Skeletal muscle tissue (tissue), 4 donors: ENCODE measurements around the gene RLBP1. TPM values are rescaled to one million over a fixed set of nuclear protein-coding genes. Genes with fewer than 3 reads are reported as not detected.

Source experiments
- H3K27ac ChIP-seq: one replicate; pipeline ENCODE4 v1.7.0; 2013; ENCODE audit warnings: mild to moderate bottlenecking, low read depth, low read length, inconsistent platforms
- H3K27me3 ChIP-seq, 3 donors: one replicate each; pipeline ENCODE4 v1.7.0; 2013; ENCODE audit warnings: low read length in 3 of 3; ENCODE audit not compliant: control insufficient read depth in 3 of 3, insufficient read depth in 3 of 3
- H3K36me3 ChIP-seq, 3 donors: one replicate each; pipeline ENCODE4 v1.7.0; 2013; ENCODE audit warnings: low read length in 3 of 3; ENCODE audit not compliant: control insufficient read depth in 3 of 3, insufficient read depth in 3 of 3
- H3K4me1 ChIP-seq, 3 donors: one replicate each; pipeline ENCODE4 v1.7.0; 2013; ENCODE audit warnings: low read length in 3 of 3, mild to moderate bottlenecking in 3 of 3; ENCODE audit not compliant: control insufficient read depth in 3 of 3, insufficient read depth in 3 of 3
- H3K4me3 ChIP-seq, 3 donors: one replicate each; pipeline ENCODE4 v1.7.0; 2013; ENCODE audit warnings: low read length in 3 of 3
- H3K9ac ChIP-seq, 3 donors: one replicate each; pipeline ENCODE4 v1.7.0; 2013; ENCODE audit warnings: low read length in 3 of 3, mild to moderate bottlenecking in 3 of 3, moderate library complexity in 2 of 3, low read depth in 1 of 3
- H3K9me3 ChIP-seq, 3 donors: one replicate each; pipeline ENCODE4 v1.7.0; 2013; ENCODE audit warnings: low read length in 3 of 3; ENCODE audit not compliant: control insufficient read depth in 3 of 3
- total RNA-seq: library from RNA; depleted of rRNA; stranded (reverse); fragments of >200 nt; gene quantifications from one replicate; pipeline ENCODE4 v1.2.3, GENCODE V29; 2014
- donor health status: Osteomylitis.

The RLBP1 gene
- total RNA-seq, 1 donor from 2014 or later: 0.52 TPM

- Histone ChIP-seq H3K36me3 (peaks cover 41 to 47% (median 43%) of the 10 kb centered on the region in 3 donors), H3K9me3 (no peaks in the 10 kb centered on the region), H3K27me3 (no peaks in the 10 kb centered on the region), H3K9ac (peak overlapping the region in 1 of 3 donors; percentile 25), H3K4me1 (no peaks in the 10 kb centered on the region), H3K4me3 (no peak overlapping the region), H3K27ac (no peak overlapping the region)
Observed at GRCh38 chr15:89184357-89184756, 37.0 kb downstream of the RLBP1 start.

GRCh38 chr15:89179966-89180875 lies 41.2 kb downstream of the RLBP1 start:
- Histone ChIP-seq H3K27ac (no peak overlapping the region), H3K9me3 (no peaks in the 10 kb centered on the region), H3K4me3 (no peak overlapping the region), H3K9ac (no peak overlapping the region), H3K27me3 (no peaks in the 10 kb centered on the region), H3K4me1 (peaks cover 0 to 10% (median 0%) of the 10 kb centered on the region in 3 donors), H3K36me3 (peaks cover 24 to 35% (median 34%) of the 10 kb centered on the region in 3 donors)

GRCh38 chr15:89178307-89178977 lies 42.9 kb downstream of the RLBP1 start:
- Histone ChIP-seq H3K4me3 (no peak overlapping the region), H3K9me3 (no peaks in the 10 kb centered on the region), H3K27me3 (no peaks in the 10 kb centered on the region), H3K36me3 (peaks cover 16 to 27% (median 25%) of the 10 kb centered on the region in 3 donors), H3K4me1 (peaks cover 0 to 13% (median 0%) of the 10 kb centered on the region in 3 donors), H3K9ac (peak overlapping the region in 1 of 3 donors; percentile 10), H3K27ac (no peak overlapping the region)

- Histone ChIP-seq H3K9me3 (no peaks in the 10 kb centered on the region), H3K4me1 (peaks cover 0 to 13% (median 0%) of the 10 kb centered on the region in 3 donors), H3K36me3 (peaks cover 16 to 27% (median 25%) of the 10 kb centered on the region in 3 donors), H3K27ac (no peak overlapping the region), H3K4me3 (no peak overlapping the region), H3K9ac (peak overlapping the region in 1 of 3 donors; percentile 18), H3K27me3 (no peaks in the 10 kb centered on the region)
Observed at GRCh38 chr15:89177633-89178306, 43.6 kb downstream of the RLBP1 start.

- Histone ChIP-seq H3K9me3 (no peaks in the 10 kb centered on the region), H3K9ac (peak overlapping the region in 1 of 3 donors; percentile 18), H3K4me3 (no peak overlapping the region), H3K36me3 (peaks cover 16 to 27% (median 24%) of the 10 kb centered on the region in 3 donors), H3K4me1 (peaks cover 0 to 13% (median 0%) of the 10 kb centered on the region in 3 donors), H3K27me3 (no peaks in the 10 kb centered on the region), H3K27ac (no peak overlapping the region)
Observed at GRCh38 chr15:89177116-89177515, 44.3 kb downstream of the RLBP1 start.

- Histone ChIP-seq H3K36me3 (peaks cover 16 to 27% (median 23%) of the 10 kb centered on the region in 3 donors), H3K9ac (no peak overlapping the region), H3K9me3 (no peaks in the 10 kb centered on the region), H3K27ac (no peak overlapping the region), H3K4me3 (no peak overlapping the region), H3K4me1 (peaks cover 0 to 13% (median 0%) of the 10 kb centered on the region in 3 donors), H3K27me3 (no peaks in the 10 kb centered on the region)
Observed at GRCh38 chr15:89175617-89176191, 45.7 kb downstream of the RLBP1 start.

- no peak overlapping the region for H3K4me3 ChIP-seq
- H3K36me3 ChIP-seq: peaks cover 16 to 24% (median 21%) of the 10 kb centered on the region in 3 donors
- peaks cover 0 to 13% (median 0%) of the 10 kb centered on the region in 3 donors for H3K4me1 ChIP-seq
Observed at GRCh38 chr15:89174476-89174875, 46.9 kb downstream of the RLBP1 start.

GRCh38 chr15:89172921-89173320 lies 48.5 kb downstream of the RLBP1 start:
- Histone ChIP-seq H3K27me3 (no peaks in the 10 kb centered on the region), H3K9me3 (no peaks in the 10 kb centered on the region), H3K27ac (no peak overlapping the region), H3K9ac (no peak overlapping the region), H3K4me1 (peaks cover 5 to 15% (median 12%) of the 10 kb centered on the region in 3 donors), H3K36me3 (peaks cover 9 to 16% (median 13%) of the 10 kb centered on the region in 3 donors), H3K4me3 (no peak overlapping the region)

More at GRCh38 chr15:89174476-89174875, 46.9 kb downstream of the RLBP1 start:
- no peak overlapping the region for H3K9ac ChIP-seq
- H3K9me3 ChIP-seq: no peaks in the 10 kb centered on the region
- H3K27ac ChIP-seq: no peak overlapping the region
- H3K27me3 ChIP-seq: no peaks in the 10 kb centered on the region
